ENCODE measurements around the gene UPP2.

UPP2 gene

GRCh38 chr2:158104903-158105302 is 3.2 kb downstream of the UPP2 start:
- DNase-seq (ENCODE audit: low read depth in 3 of 3) = no peak

GRCh38 chr2:158112992-158113391 is 11.3 kb downstream of the UPP2 start:
- DNase-seq (ENCODE audit: low read depth in 3 of 3) = no peak

DNA sequence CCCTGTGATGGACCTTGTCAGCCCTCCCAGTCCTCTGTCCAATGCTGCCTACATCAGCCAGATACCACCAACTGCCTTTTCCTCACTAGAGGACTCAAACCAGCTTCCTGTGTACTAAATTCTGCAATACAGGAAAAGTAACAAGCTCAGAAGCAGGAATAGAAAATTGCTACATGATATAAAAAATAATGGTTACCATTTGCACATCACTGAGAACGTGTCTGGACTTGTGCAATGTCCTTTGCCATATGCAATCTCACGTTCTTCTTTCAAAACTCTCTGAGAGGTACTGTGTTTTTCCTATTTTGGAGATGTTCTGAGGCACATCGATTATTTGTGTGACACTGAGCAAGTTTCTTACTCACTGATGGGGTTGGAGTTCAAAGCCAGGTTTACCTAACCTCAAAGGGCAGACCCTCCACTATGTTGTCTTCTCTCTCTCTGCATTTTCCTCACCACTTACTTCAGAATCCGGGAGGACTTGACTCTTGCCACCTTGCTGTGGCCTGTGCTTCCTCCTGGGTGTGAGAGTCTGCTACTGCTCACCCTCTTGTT is 12.1 kb downstream of the UPP2 start:
- no peak for DNase-seq (ENCODE audit: low read depth in 3 of 3)

- no peak for DNase-seq (ENCODE audit: low read depth in 3 of 3)
Measured at GRCh38 chr2:158114516-158114915, 12.8 kb downstream of the UPP2 start.

DNA sequence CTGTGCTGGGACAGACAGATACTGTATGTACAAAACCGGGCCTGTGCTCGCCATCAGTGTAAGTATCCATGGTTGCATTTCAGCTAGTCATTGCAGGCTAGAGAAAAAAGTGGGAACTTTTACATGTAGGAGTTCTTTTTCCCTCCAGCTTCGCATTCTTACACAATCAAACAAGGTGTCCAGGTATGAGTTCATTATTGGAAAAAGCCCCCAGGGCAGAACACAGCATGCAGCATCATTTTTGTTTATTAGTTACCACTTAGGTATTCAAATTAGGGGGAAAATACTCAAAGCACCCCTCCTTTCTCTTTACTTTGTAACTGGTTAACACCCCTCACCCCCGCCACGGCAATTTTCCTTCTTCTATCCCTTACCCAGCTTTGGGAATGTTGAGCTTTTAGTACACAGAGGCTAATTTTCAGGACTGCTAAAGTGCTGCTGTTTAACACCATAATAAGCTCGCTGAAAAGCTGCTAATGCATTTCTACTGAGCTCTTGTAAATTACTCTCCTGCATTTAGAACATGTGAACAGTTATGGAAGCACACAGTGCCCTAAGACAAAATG is 13.6 kb downstream of the UPP2 start:
- no peak for DNase-seq (ENCODE audit: low read depth in 3 of 3)

DNA sequence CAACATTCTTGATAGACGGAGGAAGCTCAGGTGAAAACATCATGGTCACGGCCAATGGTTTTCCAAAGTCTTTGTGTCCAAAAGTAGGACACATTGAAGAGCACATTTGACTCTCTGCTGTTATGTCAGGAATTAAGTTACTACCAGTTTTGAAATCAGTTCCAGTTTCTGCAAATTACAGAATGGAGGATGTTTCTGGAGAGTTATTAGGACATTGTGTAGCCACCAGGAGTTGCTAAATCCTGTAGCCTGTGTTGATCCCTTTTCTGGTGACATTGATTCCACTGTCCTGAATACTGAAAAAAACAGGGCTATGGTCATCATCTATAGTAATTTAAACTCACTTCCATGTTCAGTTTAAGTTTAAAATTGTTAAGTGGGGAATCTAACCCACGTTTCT is 15.3 kb downstream of the UPP2 start:
- no peak for DNase-seq (ENCODE audit: low read depth in 3 of 3)

DNA sequence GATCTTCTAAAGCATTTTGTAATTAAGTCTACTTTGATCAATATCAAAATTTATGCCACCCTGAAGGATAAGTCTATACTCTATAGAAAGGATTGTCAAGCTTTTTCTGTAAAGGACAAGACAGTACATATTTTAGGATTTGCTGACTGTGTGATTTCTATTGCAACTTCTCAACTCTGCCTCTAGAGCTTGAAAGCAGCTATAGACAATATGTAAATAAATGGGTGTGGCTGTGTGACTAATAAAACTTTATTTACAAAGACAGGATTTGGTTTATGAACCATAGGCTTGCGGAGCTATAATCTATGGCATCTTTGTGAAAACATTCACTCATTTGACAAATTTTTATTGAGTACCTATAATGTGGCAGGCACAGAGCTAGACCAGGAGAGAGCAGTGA is 18.4 kb downstream of the UPP2 start:
- no peak for DNase-seq (ENCODE audit: low read depth in 3 of 3)

- DNase-seq (ENCODE audit: low read depth in 3 of 3) = no peak
Measured at GRCh38 chr2:158120664-158121641, 19.3 kb downstream of the UPP2 start.

DNA sequence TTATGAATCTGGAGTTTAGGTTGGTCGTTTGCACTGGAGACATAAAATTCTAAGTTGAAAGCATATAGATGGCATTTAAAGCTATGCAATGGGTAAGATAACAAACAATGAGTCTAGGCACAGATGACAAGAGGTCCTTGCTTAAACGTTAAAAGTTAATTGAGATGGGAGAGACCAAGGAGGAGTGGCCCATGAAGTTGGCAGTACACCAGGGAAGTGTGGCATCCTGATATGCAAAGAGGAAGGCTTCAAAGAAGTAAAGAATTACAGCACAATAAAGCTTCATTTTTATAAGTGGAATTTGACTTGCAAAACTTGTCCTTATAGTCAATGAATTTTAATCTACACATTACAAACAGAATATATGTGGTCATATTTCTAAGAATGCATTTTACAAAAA is 23.2 kb downstream of the UPP2 start:
- no peak for DNase-seq (ENCODE audit: low read depth in 3 of 3)

- no peak for DNase-seq (ENCODE audit: low read depth in 3 of 3)
Measured at GRCh38 chr2:158125756-158126498, 24.3 kb downstream of the UPP2 start.

DNA sequence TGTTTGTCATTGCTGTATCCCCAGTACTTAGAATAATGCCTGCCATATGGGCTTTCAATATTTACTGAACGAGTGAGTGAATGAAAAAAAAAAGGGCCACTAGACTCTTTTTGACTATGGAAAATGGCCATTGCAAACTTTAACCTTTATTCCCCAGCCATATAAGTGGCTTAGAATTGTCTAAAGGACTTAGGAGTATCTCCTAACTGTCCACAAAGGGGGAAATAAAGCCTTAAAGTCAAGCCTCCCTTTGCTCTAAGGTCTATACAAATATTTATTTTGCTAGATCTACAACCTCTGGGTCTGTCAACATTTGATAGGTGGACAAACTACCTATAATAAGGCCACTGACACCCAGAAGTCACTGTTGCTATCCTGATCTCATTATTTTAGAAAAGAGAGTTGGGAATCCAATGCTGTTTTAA is 25.7 kb downstream of the UPP2 start:
- no peak for DNase-seq (ENCODE audit: low read depth in 3 of 3)

DNA sequence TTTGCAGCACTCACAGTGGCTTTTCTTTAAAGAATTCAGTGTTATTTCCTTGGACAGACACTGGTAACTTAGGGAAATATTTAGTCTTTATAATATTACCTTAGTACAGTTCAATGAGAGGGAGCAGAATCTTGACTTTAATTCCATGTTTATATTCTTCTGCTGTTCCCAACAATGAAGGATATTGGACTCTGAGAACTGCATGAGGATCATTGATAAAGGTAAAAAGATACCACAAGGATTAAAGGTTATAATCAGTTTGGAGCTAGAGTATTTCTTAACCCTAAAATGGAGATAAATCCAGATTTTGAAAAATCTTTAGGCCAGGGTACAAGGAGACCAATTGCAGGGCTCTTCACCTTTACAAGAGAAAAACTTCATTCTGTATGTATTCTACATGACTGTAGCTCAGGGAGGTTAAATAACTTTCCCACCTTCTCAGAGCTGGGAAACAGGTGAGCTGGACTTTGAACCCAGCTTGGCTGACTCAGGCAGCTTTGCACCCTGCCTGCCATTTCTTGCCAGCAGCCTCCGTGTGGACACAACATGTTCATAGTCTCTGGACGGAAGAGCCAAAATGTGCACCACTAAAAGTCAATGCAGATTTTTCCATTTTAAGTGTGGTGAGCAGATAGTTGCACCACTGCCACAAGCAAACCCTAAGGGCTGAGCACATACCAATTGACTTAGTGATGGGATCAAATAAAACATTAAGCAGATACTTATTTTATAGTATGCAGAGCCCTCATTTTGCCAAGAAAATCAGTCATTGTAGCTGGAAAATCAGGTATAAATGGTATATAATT is 26.7 kb downstream of the UPP2 start:
- DNase-seq (ENCODE audit: low read depth in 3 of 3) = no peak

GRCh38 chr2:158129037-158129436 is 27.4 kb downstream of the UPP2 start:
- DNase-seq (ENCODE audit: low read depth in 3 of 3) = no peak

DNA sequence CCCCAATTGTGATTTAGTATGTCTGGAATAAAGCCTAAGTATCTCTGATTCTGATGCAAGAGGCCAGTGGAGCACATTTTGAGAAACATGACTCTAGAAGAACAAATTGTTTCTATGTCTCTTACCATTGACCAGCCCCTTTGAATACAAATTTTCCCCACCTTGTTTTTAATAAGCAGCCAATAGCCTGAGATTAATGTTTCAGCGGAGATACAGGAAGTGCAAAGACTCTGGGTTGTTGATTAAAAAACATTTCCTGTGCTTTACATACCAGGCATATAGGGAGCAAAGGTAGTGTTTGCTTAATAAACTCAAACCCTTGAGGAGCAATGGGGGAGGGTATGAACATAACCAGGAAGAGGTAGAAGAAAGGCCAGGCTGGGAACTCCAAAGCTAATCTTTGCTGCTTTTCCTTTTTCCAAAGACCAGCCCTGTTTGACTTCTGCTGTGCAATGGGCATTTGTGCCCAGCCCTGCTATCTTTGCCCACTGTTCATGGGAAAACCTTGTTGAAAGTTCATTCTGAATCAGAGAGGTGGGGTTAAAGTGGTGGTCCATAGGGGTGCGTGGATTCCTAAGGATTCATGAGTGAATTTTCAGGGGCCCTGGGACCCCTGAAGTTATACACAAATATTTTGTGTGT is 29.3 kb downstream of the UPP2 start:
- no peak for DNase-seq (ENCODE audit: low read depth in 3 of 3)

GRCh38 chr2:158131483-158131912 is 29.8 kb downstream of the UPP2 start:
- DNase-seq (ENCODE audit: low read depth in 3 of 3) = no peak

DNA sequence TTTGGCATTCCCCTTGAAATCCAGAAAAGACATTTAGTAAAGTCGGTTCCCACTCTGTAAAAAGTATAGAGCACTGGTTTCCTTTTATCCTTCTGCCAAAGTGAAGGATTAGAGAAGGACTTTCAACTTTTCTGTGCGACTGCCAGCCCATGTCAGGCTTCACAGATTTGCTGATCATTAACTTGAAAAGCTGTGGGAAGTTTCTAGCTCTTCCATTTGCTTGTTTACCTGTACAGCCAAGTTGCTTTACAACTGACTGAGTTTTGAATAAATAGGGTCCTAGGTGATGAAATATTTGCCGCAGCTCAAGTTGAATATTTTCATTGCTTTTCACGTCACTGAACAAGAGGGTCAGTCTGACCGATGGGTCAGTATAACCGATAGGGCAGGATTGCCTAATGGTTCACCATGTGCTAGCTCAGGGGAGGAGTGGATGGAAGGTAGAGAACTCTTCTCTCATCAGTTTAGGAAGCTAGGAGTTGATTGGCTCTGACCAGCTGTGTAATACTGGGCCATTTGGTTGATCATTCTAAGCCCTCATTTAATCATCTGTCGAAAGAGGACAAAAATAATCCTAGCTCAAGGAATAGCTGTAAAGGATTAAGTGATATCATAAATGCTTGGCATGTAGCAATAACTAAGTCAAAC is 30.4 kb downstream of the UPP2 start:
- no peak for DNase-seq (ENCODE audit: low read depth in 3 of 3)

- DNase-seq (ENCODE audit: low read depth in 3 of 3) = no peak
Measured at GRCh38 chr2:158134055-158134454, 32.4 kb downstream of the UPP2 start.

DNA sequence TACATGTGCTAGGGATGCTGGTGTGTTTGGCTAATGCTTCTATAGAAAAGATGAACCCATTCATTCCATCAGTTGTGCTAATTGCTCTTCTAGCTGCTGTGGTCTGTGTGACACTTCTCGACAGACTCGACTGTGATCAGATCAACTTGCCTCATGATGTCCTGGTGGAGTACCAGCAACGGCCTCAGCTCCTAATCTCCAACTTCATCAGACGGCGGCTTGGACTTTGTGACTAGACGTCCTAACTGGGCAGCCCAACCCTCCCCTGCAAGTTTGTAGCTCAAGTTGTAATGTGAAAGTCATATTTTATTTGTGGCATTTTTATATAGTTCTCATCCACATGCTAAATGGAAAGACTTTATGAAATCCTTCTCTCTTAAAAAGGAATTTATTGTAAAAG is 33.0 kb downstream of the UPP2 start:
- no peak for DNase-seq (ENCODE audit: low read depth in 3 of 3)

- no peak for DNase-seq (ENCODE audit: low read depth in 3 of 3)
Measured at GRCh38 chr2:158135096-158135495, 33.4 kb downstream of the UPP2 start.

DNA sequence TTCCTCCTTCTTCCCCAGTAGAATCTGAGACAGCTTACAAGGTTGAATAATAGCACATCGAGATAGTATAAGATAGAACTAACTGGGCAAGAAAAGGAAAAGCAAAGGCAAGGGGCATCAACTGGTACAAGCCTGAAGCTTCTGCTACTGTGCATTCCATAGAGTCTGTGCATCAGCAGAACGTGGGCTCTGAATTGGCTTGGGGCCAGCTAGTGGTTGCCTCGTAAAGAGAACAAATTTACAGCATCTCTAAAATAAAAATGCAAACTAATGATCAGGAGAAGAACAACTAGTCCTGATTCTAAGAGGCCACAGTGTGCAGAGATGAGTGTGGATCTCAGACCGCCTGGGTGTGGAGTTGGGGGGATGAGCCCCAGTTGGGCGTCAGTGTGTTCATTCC is 36.6 kb downstream of the UPP2 start:
- DNase-seq (ENCODE audit: low read depth in 3 of 3) = no peak
